Erythroblast (primary cell): ENCODE data around the gene VAV2.

Source experiments
- GATA1 ChIP-seq: IDR thresholded peaks from 2 replicates; pipeline ENCODE4 v1.6.1; 2011; ENCODE audit warnings: low read depth, mild to moderate bottlenecking, control low read depth, low read length, moderate library complexity
- POLR2A ChIP-seq: IDR thresholded peaks from 2 replicates; pipeline ENCODE4 v1.6.1; 2011; ENCODE audit warnings: mild to moderate bottlenecking, low read length

- TF ChIP-seq POLR2A (no peak), GATA1 (no peak)
Observed at GRCh38 chr9:133863257-133863592, 128.9 kb downstream of the VAV2 start.
